GM12875 (cell line): ENCODE data around the gene MAP10.

Experiments used
- H3K4me3 ChIP-seq: one replicate; pipeline ENCODE4 v1.5.1; 2011; ENCODE audit warnings: low read depth, low read length, control low read depth
- TF ChIP-seq, protein P1 (sequence below): IDR thresholded peaks from 2 replicates; pipeline ENCODE4 v1.5.1; 2011; ENCODE audit warnings: low read depth, mild to moderate bottlenecking, control low read depth, inconsistent platforms, low read length, moderate library complexity, borderline replicate concordance; ENCODE audit not compliant: insufficient read depth

MAP10 gene

DNA sequence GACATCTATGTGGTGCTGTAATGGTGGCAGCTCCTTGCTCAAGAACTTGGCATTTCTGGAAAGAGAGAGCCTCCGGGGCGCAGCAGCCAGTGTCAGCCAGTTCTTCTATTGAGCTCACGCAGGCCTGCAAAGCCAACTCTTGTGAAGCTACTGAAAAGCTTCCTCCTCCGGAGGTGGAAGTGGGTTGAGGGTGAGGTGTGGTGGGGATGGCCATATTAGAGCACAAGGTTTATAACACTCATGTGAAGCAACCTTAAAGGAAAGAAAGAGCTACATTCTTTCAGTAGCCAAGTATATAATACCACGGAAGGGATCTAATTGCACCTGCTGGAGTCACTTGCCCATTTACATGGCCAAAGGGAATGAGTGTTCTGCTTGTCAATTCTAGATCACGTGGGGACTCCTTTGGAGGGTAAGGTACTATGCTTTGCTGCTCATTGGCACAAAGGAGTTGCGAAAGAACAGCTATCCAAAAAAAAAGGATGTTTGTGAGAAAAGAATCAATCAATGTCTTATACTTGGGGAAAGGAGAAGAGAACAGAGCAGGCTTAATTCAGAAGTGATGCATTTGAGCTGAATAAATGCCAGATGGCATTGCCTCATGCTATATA, 18.3 kb upstream of the MAP10 start:
- no peak overlapping the region for H3K4me3 ChIP-seq
- TF ChIP-seq, protein P1, sequence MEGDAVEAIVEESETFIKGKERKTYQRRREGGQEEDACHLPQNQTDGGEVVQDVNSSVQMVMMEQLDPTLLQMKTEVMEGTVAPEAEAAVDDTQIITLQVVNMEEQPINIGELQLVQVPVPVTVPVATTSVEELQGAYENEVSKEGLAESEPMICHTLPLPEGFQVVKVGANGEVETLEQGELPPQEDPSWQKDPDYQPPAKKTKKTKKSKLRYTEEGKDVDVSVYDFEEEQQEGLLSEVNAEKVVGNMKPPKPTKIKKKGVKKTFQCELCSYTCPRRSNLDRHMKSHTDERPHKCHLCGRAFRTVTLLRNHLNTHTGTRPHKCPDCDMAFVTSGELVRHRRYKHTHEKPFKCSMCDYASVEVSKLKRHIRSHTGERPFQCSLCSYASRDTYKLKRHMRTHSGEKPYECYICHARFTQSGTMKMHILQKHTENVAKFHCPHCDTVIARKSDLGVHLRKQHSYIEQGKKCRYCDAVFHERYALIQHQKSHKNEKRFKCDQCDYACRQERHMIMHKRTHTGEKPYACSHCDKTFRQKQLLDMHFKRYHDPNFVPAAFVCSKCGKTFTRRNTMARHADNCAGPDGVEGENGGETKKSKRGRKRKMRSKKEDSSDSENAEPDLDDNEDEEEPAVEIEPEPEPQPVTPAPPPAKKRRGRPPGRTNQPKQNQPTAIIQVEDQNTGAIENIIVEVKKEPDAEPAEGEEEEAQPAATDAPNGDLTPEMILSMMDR = no peak

DNA sequence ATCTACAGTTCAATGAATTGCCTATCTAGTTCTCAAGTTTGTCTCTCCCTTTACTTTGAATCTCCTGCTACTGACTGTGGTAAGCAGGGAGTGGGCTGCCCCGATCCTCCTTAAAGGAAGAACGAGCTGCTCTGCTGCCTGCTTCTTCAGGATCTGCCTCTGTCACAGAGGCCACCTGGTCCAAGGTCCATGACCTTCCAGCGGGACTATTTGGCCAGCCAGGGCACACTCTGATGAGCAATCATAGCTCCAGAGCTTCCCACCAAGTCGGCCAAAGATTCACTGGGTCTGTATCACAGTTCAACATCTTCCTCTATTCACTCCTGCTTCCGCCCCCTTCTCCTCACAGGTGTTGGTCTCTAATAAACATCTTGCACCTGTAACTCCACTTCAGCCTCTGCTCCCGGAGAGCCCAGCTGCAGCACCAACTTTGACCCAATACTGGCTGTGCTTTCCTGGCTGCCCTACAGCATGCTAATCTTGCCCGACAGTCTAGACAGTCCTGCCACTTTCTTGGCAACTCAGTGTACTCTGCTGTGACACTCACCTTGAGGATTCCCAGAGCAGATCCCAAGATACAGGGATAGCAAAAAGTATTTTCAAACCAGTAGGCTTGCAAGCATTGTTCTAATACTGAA, 16.9 kb upstream of the MAP10 start:
- H3K4me3 ChIP-seq = no peak overlapping the region
- TF ChIP-seq, protein P1 = no peak

GRCh38 chr1:232789651-232790050, 15.6 kb upstream of the MAP10 start:
- H3K4me3 ChIP-seq = no peak overlapping the region
- TF ChIP-seq, protein P1 = no peak

DNA sequence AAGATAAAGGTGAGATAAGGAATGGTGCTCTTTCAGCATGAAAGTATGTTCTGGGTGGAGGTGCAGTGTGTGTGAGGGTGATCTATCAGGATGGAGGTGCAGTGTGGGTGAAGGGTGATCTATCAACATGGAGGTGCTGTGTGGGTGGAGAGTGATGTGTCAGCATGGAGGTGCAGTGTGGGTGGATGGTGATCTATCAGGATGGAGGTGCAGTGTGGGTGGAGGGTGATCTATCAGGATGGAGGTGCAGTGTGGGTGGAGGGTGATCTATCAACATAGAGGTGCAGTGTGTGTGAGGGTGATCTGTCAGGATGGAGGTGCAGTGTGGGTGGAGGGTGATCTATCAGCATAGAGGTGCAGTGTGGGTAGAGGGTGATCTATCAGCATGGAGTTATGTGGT, 12.3 kb upstream of the MAP10 start:
- H3K4me3 ChIP-seq = no peak overlapping the region
- TF ChIP-seq, protein P1 = no peak

DNA sequence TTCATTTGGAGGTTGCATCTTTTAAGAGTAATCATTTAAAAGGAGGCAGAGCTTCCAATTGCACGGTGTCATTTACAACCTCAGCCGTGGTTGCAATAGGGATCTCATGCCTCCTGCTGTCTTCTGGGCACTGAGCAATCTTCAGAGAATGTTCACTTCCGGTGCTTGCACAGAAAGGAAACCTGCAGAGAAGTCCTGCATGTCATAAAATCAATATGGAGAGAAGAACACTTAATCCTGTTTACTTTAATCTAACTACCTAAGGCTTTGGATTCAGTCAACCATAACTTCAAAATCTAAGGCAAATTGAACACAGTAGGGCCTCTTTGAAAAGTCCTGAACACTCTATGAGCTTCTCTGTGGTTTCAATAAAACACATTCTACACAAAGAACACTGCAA, 11.3 kb upstream of the MAP10 start:
- TF ChIP-seq, protein P1 = no peak

DNA sequence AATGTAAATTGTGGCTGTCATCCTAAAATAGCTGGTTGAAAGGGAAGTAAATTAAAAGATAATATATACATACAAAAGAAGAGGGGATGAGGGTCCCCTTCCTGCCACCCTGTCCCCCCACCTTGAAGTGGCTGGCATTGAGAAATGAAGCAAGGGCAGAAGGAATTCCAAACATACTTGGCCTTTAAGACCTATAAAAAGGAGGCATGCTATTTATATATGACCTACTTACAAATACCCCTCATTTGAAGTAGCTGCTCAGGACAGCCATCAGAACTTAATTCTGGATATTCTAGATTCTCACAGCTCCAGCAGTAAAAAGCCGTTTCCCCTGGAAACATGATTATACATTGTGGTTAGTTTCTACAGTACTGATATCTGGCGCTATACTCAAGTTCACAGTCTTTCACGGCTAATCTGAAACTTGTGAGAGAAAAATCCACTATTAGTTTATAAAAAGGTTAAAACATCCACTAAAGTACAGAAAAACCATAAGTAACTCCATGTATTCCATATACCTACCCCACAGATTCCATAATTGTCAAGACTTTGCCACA, 9.6 kb upstream of the MAP10 start:
- TF ChIP-seq, protein P1 = no peak
- H3K4me3 ChIP-seq = no peak overlapping the region

More for the DNA sequence above, 11.3 kb upstream of the MAP10 start:
- H3K4me3 ChIP-seq = no peak overlapping the region
